Natural killer cell treated with Interleukin-12 subunit alpha and Interleukin-12 subunit beta and Interleukin-15 and Interleukin-18, amount 100 ng/mL, for 72 hours (primary cell): ENCODE data around the gene GRIK4. TPM values are rescaled to one million over a fixed set of nuclear protein-coding genes. Genes with fewer than 3 reads are reported as not detected.
A peak's percentile ranks its signal among the peaks of the same experiment; 100 is the strongest.

Experiments
- ATAC-seq, 2 donors: fragments of 150-1000 bp; cut with Tn5 transposase in 1 of 2; sonication (Bioruptor Pico), chemical (Tn5 transposase) in 1 of 2; 2 replicates each; pipeline ENCODE4 v1.10.0; 2021
- DNase-seq: peaks from one replicate; pipeline ENCODE4 v3.0.0; 2022; ENCODE audit warnings: low spot score
- H3K27ac Mint-ChIP-seq, 2 donors: 1 replicate in 1 of 2; 2 replicates in 1 of 2; pipeline ENCODE4 v1.8.0; 2022; ENCODE audit warnings: mixed read lengths in 2 of 2, mild to moderate bottlenecking in 1 of 2, moderate library complexity in 1 of 2
- H3K27me3 Mint-ChIP-seq, 2 donors: 1 replicate in 1 of 2; 2 replicates in 1 of 2; pipeline ENCODE4 v1.8.0; 2022; ENCODE audit warnings: mixed read lengths in 2 of 2
- H3K36me3 Mint-ChIP-seq: one replicate; pipeline ENCODE4 v1.8.0; 2022; ENCODE audit warnings: mixed read lengths
- H3K4me1 Mint-ChIP-seq, 2 donors: 1 replicate in 1 of 2; 2 replicates in 1 of 2; pipeline ENCODE4 v1.8.0; 2022; ENCODE audit warnings: low read depth in 2 of 2, mixed read lengths in 2 of 2, mild to moderate bottlenecking in 1 of 2
- H3K4me3 Mint-ChIP-seq: one replicate; pipeline ENCODE4 v1.8.0; 2022; ENCODE audit warnings: mixed read lengths
- H3K9me3 Mint-ChIP-seq: 2 replicates; pipeline ENCODE4 v1.8.0; 2022; ENCODE audit warnings: mixed read lengths
- total RNA-seq, 2 donors: library from RNA; stranded (reverse); gene quantifications; one replicate each; pipeline ENCODE4 v1.2.3, GENCODE V29; 2022

The GRIK4 gene
- total RNA-seq, 2 donors from 2014 or later, result 1.4 to 1.8 TPM

DNA sequence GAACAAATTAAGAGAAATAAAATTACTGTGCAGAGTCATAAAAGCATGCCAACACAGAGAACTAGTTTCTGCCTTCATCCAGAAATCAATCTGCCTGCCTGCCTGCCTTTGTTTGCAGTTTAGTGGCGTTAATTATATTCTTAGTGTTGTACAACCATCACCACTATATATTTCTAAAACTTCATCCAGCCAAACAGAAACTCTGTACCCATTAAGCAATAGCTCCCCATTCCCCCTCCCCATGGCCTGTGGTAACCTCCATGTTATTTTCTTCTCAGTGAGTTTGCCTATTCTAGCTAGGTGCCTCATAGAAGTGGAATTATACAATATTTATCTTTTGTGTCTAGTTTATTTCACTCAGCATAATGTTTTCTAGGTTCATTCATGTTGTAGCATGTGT is 329.1 kb downstream of the GRIK4 start:
- H3K27me3 Mint-ChIP-seq, result peaks cover 0 to 3% of the 10 kb centered on the region in 2 donors
- peaks cover 24 to 26% of the 10 kb centered on the region in 2 donors for H3K4me1 Mint-ChIP-seq
- no peaks in the 10 kb centered on the region for H3K36me3 Mint-ChIP-seq
- no peak overlapping the region for H3K4me3 Mint-ChIP-seq
- DNase-seq (no peak), ATAC-seq (no peak)
- H3K9me3 Mint-ChIP-seq, result no peaks in the 10 kb centered on the region
- peak overlapping the region; percentile 29 to 59 for H3K27ac Mint-ChIP-seq

- Mint-ChIP-seq H3K36me3 (no peaks in the 10 kb centered on the region), H3K4me1 (peaks cover 23 to 25% of the 10 kb centered on the region in 2 donors), H3K9me3 (no peaks in the 10 kb centered on the region), H3K27me3 (peaks cover 0 to 3% of the 10 kb centered on the region in 2 donors), H3K4me3 (no peak overlapping the region), H3K27ac (peak overlapping the region in 1 of 2 donors; percentile 59)
- DNase-seq, result no peak
- ATAC-seq, result peak in 1 of 2 donors; percentile 73
These were observed 329.5 kb downstream of the GRIK4 start for GRCh38 chr11:120841074-120841473.

DNA sequence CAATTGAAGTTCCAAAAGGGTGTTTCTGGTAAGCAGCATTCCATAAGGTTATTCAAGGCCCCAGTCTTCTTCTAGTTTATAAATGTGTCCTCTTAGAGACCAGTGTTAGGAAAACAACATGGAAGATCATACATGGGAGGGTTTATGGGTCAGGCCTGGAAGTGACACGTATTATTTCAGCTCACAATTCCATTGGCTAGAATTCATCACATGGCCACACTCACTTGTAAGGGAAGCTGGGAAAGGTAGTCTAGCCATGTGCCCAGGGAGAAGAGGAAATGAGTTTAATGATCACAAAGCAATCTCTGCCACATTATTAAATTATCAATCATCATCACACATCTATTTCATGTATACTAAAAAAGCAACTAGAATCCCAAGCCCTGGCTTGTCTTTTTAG is 330.6 kb downstream of the GRIK4 start:
- H3K36me3 Mint-ChIP-seq, result no peaks in the 10 kb centered on the region
- no peaks in the 10 kb centered on the region for H3K9me3 Mint-ChIP-seq
- H3K27ac Mint-ChIP-seq, result peak overlapping the region in 1 of 2 donors; percentile 7
- no peak for ATAC-seq
- no peak overlapping the region for H3K4me3 Mint-ChIP-seq
- peaks cover 0 to 6% of the 10 kb centered on the region in 2 donors for H3K27me3 Mint-ChIP-seq
- H3K4me1 Mint-ChIP-seq, result peaks cover 28 to 30% of the 10 kb centered on the region in 2 donors
- no peak for DNase-seq

GRCh38 chr11:120853435-120853834 is 341.9 kb downstream of the GRIK4 start:
- no peak overlapping the region for H3K4me3 Mint-ChIP-seq
- H3K9me3 Mint-ChIP-seq, result no peaks in the 10 kb centered on the region
- ATAC-seq (no peak), DNase-seq (no peak)
- peaks cover 49 to 53% of the 10 kb centered on the region in 2 donors for H3K4me1 Mint-ChIP-seq
- no peaks in the 10 kb centered on the region for H3K27me3 Mint-ChIP-seq
- H3K36me3 Mint-ChIP-seq, result no peaks in the 10 kb centered on the region
- H3K27ac Mint-ChIP-seq, result no peak overlapping the region

DNA sequence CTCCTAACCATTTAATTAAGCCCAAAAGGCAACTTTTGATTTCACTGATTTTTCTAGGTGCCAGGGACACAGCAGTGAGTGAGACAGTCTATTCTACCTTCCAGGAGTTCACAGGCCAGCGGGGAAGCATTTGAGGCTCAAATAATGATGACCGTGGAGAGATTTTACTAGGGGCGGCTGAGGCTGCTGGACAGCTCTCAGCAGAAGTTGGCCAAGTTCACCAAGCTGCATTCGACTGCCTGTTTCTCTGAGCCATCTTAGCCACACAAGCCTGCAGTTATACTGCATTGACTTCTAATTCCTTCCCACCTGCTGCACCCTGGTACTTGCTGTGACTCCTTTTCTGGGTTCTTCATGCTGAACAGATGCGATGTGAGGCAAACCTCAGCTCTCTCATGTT is 343.4 kb downstream of the GRIK4 start:
- Mint-ChIP-seq H3K36me3 (no peaks in the 10 kb centered on the region), H3K27me3 (no peaks in the 10 kb centered on the region), H3K4me1 (peaks cover 44 to 52% of the 10 kb centered on the region in 2 donors), H3K9me3 (no peaks in the 10 kb centered on the region), H3K27ac (no peak overlapping the region), H3K4me3 (no peak overlapping the region)
- DNase-seq (no peak), ATAC-seq (no peak)

DNA sequence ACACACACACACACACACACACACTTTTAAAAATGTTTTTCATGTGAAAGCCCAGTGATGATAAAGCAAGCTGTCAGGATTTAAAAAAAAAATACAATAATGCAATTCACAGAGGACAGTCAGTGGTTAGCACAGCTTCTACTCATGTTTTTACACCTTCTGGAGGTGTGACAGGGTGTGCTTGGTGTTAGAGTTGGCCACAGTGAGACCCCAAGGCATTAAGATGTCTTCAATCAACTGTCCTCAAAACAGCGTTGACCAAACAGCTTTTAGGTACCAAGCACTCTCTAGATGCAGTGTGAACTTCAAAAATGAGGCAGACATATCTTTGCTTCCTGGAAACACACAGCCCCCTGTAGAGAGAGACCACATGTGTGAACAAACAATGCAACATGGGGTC is 346.0 kb downstream of the GRIK4 start:
- Mint-ChIP-seq H3K27ac (peak overlapping the region; percentile 34 to 42), H3K27me3 (no peaks in the 10 kb centered on the region), H3K4me1 (peaks cover 44 to 46% of the 10 kb centered on the region in 2 donors), H3K9me3 (no peaks in the 10 kb centered on the region), H3K4me3 (peak overlapping the region; percentile 65), H3K36me3 (no peaks in the 10 kb centered on the region)
- DNase-seq (no peak), ATAC-seq (peak; percentile 87 to 88)

GRCh38 chr11:120858740-120859139 is 347.2 kb downstream of the GRIK4 start:
- Mint-ChIP-seq H3K27me3 (no peaks in the 10 kb centered on the region), H3K4me3 (no peak overlapping the region), H3K27ac (peak overlapping the region in 1 of 2 donors; percentile 57), H3K36me3 (no peaks in the 10 kb centered on the region), H3K9me3 (peaks cover 2% of the 10 kb centered on the region), H3K4me1 (peaks cover 50 to 59% of the 10 kb centered on the region in 2 donors)
- DNase-seq, result no peak
- ATAC-seq, result no peak

DNA sequence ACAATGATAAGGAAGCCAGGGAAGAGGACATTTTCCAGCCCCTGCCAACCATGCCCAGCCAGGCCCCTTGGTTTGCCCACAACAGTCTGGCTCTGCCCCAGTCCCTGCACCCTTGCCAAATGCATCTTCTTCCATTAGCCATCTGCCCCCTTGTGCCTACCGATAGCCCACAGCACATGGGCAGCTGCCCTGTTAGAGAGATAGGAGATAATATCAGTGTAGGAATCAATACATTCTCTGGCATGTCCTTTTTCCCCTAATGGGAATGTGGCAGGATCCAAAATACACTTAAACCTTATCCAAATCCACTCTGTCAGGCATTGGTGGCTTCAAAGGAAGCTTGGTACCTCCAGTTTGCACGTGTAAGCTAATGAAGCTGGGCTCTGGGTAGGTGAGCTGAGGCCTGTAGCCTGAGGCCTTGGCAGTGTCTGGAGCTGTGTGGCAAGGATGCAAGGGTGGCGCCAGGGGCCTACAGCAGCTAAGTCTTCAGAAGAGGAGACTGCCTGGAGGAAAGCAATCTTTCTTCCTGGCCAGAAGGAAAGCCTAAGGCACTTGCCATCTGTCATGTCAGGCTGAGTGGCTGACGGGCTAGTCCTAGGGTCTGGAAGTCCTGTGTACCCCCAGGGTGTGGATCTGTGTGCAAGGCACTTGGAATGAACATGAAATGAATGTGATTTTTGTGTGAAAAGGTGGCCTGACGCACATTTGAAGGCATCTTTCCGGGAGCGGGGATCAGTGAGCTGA is 348.2 kb downstream of the GRIK4 start:
- Mint-ChIP-seq H3K9me3 (peaks cover 2% of the 10 kb centered on the region), H3K27me3 (no peaks in the 10 kb centered on the region), H3K4me1 (peaks cover 47 to 60% of the 10 kb centered on the region in 2 donors), H3K27ac (peak overlapping the region in 1 of 2 donors; percentile 57), H3K36me3 (no peaks in the 10 kb centered on the region), H3K4me3 (no peak overlapping the region)
- ATAC-seq (no peak), DNase-seq (no peak)

DNA sequence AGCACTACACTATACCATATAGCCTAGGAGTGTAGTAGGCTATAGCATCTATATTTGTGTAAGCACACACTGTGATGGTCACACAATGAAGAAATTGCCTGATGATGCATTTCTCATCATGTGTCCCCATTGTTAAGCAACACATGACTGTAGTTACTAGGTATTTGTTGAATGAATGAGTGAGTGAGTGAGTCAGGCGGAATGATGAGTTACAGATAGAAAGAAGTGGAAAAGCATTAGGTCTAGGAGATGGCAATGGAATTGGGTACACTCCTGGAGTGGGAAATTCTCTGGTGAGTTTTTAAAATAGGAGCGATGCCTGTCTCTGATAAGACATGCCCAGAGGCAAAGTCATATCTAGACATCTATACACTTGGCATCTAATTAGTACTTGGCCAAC is 351.8 kb downstream of the GRIK4 start:
- peaks cover 2% of the 10 kb centered on the region for H3K9me3 Mint-ChIP-seq
- DNase-seq, result no peak
- H3K4me3 Mint-ChIP-seq, result peak overlapping the region; percentile 2
- H3K36me3 Mint-ChIP-seq, result no peaks in the 10 kb centered on the region
- H3K4me1 Mint-ChIP-seq, result peaks cover 54 to 63% of the 10 kb centered on the region in 2 donors
- peak overlapping the region; percentile 12 to 32 for H3K27ac Mint-ChIP-seq
- ATAC-seq, result peak; percentile 54 to 65
- H3K27me3 Mint-ChIP-seq, result no peaks in the 10 kb centered on the region

- peaks cover 2% of the 10 kb centered on the region for H3K9me3 Mint-ChIP-seq
- peak; percentile 63 to 85 for ATAC-seq
- peak overlapping the region; percentile 27 to 87 for H3K27ac Mint-ChIP-seq
- peak; percentile 74 for DNase-seq
- peak overlapping the region; percentile 69 for H3K4me3 Mint-ChIP-seq
- no peaks in the 10 kb centered on the region for H3K36me3 Mint-ChIP-seq
- H3K27me3 Mint-ChIP-seq, result peaks cover 0 to 2% of the 10 kb centered on the region in 2 donors
- H3K4me1 Mint-ChIP-seq, result peaks cover 63 to 75% of the 10 kb centered on the region in 2 donors
These were observed 355.5 kb downstream of the GRIK4 start for GRCh38 chr11:120867024-120867423.

- Mint-ChIP-seq H3K27me3 (peaks cover 0 to 2% of the 10 kb centered on the region in 2 donors), H3K4me1 (peaks cover 62 to 70% of the 10 kb centered on the region in 2 donors), H3K36me3 (no peaks in the 10 kb centered on the region), H3K9me3 (peaks cover 2% of the 10 kb centered on the region), H3K27ac (peak overlapping the region; percentile 27 to 87), H3K4me3 (peak overlapping the region; percentile 69)
- DNase-seq (no peak), ATAC-seq (no peak)
These were observed 356.0 kb downstream of the GRIK4 start for GRCh38 chr11:120867531-120867930.

- peaks cover 0 to 2% of the 10 kb centered on the region in 2 donors for H3K27me3 Mint-ChIP-seq
- peaks cover 2% of the 10 kb centered on the region for H3K9me3 Mint-ChIP-seq
- no peak for ATAC-seq
- H3K4me1 Mint-ChIP-seq, result peaks cover 64 to 69% of the 10 kb centered on the region in 2 donors
- H3K27ac Mint-ChIP-seq, result peak overlapping the region; percentile 27 to 87
- no peaks in the 10 kb centered on the region for H3K36me3 Mint-ChIP-seq
- DNase-seq, result no peak
- peak overlapping the region; percentile 69 for H3K4me3 Mint-ChIP-seq
These were observed 356.4 kb downstream of the GRIK4 start for GRCh38 chr11:120867988-120868387.

- DNase-seq (no peak), ATAC-seq (peak in 1 of 2 donors; percentile 48)
- no peaks in the 10 kb centered on the region for H3K36me3 Mint-ChIP-seq
- peaks cover 0 to 2% of the 10 kb centered on the region in 2 donors for H3K27me3 Mint-ChIP-seq
- peak overlapping the region; percentile 27 to 87 for H3K27ac Mint-ChIP-seq
- peak overlapping the region; percentile 79 for H3K4me3 Mint-ChIP-seq
- no peaks in the 10 kb centered on the region for H3K9me3 Mint-ChIP-seq
- H3K4me1 Mint-ChIP-seq, result peaks cover 67 to 68% of the 10 kb centered on the region in 2 donors
These were observed 357.5 kb downstream of the GRIK4 start for GRCh38 chr11:120869097-120869496.

GRCh38 chr11:120869516-120870011 is 358.0 kb downstream of the GRIK4 start:
- peaks cover 0 to 2% of the 10 kb centered on the region in 2 donors for H3K27me3 Mint-ChIP-seq
- H3K9me3 Mint-ChIP-seq, result no peaks in the 10 kb centered on the region
- H3K36me3 Mint-ChIP-seq, result no peaks in the 10 kb centered on the region
- H3K4me3 Mint-ChIP-seq, result peak overlapping the region; percentile 79
- ATAC-seq, result peak; percentile 30 to 51
- peak overlapping the region; percentile 27 to 87 for H3K27ac Mint-ChIP-seq
- peaks cover 67 to 70% of the 10 kb centered on the region in 2 donors for H3K4me1 Mint-ChIP-seq
- peak; percentile 61 for DNase-seq
